K562 (cell line): Measurements from ENCODE around the gene MCC. TPM values are rescaled to one million over a fixed set of nuclear protein-coding genes. Genes with fewer than 3 reads are reported as not detected.

Experiments used
- ATAC-seq: fragments of 200-7000 bp; cut with Tn5 transposase; 3 replicates; pipeline ENCODE4 v1.9.1; 2020; ENCODE audit warnings: moderate library complexity
- BruUV-seq: library from RNA; stranded (reverse); fragments of 400-500 nt; replicated peaks from 2 replicates; lab custom pipeline; 2021; lab: Mats Ljungman, UMichigan
- CTCF ChIA-PET: fragments of 300-600 bp; formaldehyde crosslinking; extraction: SDS; loops from one replicate; lab custom pipeline; 2021; ENCODE audit warnings: low intra/inter-chr PET ratio; lab: Yijun Ruan, JAX
- POLR2A ChIA-PET: fragments of 300-600, 350-650 bp; sonication (Branson Sonifier 250); formaldehyde crosslinking; extraction: SDS; loops from one replicate; lab custom pipeline; 2021; ENCODE audit warnings: antibody characterized with exemption, inconsistent platforms; lab: Yijun Ruan, JAX
- DNase-seq, 4 experiments: peaks; one replicate each; pipeline versions ENCODE4 v3.0.0 to v3.0.0-alpha.2; 2011 to 2018; ENCODE audit warnings: low spot score in 3 of 4, mixed read lengths in 3 of 4; ENCODE audit errors: extremely low read depth in 1 of 4
- FAIRE-seq: peaks from 2 replicates; lab custom pipeline; 2011; peaks lifted over from hg19 to GRCh38; lab: Jason Lieb, UNC
- H2AFZ ChIP-seq: 2 replicates; pipeline ENCODE4 v1.6.0; 2011; ENCODE audit warnings: low read depth, low read length, control low read depth, inconsistent platforms
- H3K27ac ChIP-seq: fragments of 200-600 bp; 3 replicates; pipeline ENCODE4 v1.8.0; 2011; ENCODE audit warnings: low read depth, mild to moderate bottlenecking, control low read depth, inconsistent platforms, low read length, moderate library complexity, mixed read lengths; ENCODE audit errors: extremely low read depth
- H3K27me3 ChIP-seq, 2 experiments: fragments of 300-600 bp in 1 of 2; 2 replicates in 1 of 2; 3 replicates in 1 of 2; pipeline versions ENCODE4 v1.6.0 to v1.8.0; 2011; ENCODE audit warnings: inconsistent platforms in 2 of 2, low read length in 2 of 2, mild to moderate bottlenecking in 1 of 2, mixed read lengths in 1 of 2, moderate library complexity in 1 of 2; ENCODE audit not compliant: control insufficient read depth in 2 of 2, insufficient read depth in 2 of 2
- H3K36me3 ChIP-seq: fragments of 300-600 bp; 3 replicates; pipeline ENCODE4 v1.8.0; 2011; ENCODE audit warnings: mild to moderate bottlenecking, low read length, inconsistent platforms; ENCODE audit not compliant: control insufficient read depth, insufficient read depth
- H3K4me1 ChIP-seq, 2 experiments: fragments of 200-600 bp in 1 of 2; replicated peaks in 1 of 2; 2 replicates in 1 of 2; 3 replicates in 1 of 2; pipeline versions ENCODE4 v1.5.1 to v1.8.0; 2011; ENCODE audit warnings: inconsistent platforms in 2 of 2, low read length in 2 of 2, mild to moderate bottlenecking in 1 of 2, mixed read lengths in 1 of 2, moderate library complexity in 1 of 2; ENCODE audit not compliant: control insufficient read depth in 2 of 2, insufficient read depth in 2 of 2
- H3K4me2 ChIP-seq: 2 replicates; pipeline ENCODE4 v1.6.1; 2011; ENCODE audit warnings: low read length, control low read depth, inconsistent platforms, mixed read lengths; ENCODE audit not compliant: insufficient read depth
- H3K4me3 ChIP-seq: fragments of 200-600 bp; sonication (generic), shearing (Covaris generic); 2 replicates; pipeline ENCODE4 v1.5.1; 2016; ENCODE audit warnings: control low read depth, inconsistent platforms
- H3K79me2 ChIP-seq: fragments of 200-600 bp; 3 replicates; pipeline ENCODE4 v1.8.0; 2011; ENCODE audit warnings: low read length, inconsistent platforms; ENCODE audit not compliant: control insufficient read depth, insufficient read depth
- H3K9ac ChIP-seq, 2 experiments: 2 replicates each; pipeline versions ENCODE4 v1.6.0 to v1.6.1; 2011; ENCODE audit warnings: low read depth in 2 of 2, low read length in 2 of 2, control low read depth in 1 of 2, inconsistent platforms in 1 of 2, mild to moderate bottlenecking in 1 of 2, mixed read lengths in 1 of 2; ENCODE audit not compliant: insufficient read depth in 1 of 2
- H3K9me1 ChIP-seq: one replicate; pipeline ENCODE4 v1.6.0; 2011; ENCODE audit warnings: inconsistent platforms, mild to moderate bottlenecking, low read length, moderate library complexity; ENCODE audit not compliant: control insufficient read depth, insufficient read depth
- H3K9me3 ChIP-seq: replicated peaks from 2 replicates; pipeline ENCODE4 v1.5.1; 2011; ENCODE audit warnings: low read depth, low read length, inconsistent platforms; ENCODE audit not compliant: control insufficient read depth, insufficient read depth
- H4K20me1 ChIP-seq: replicated peaks from 2 replicates; pipeline ENCODE4 v1.6.1; 2011; ENCODE audit warnings: low read length, inconsistent platforms, mixed read lengths; ENCODE audit not compliant: control insufficient read depth, insufficient read depth
- FOXJ3 ChIP-seq: sonication (generic); formaldehyde crosslinking; IDR thresholded peaks from 2 replicates; pipeline ENCODE4 v1.4.0; 2020; ENCODE audit warnings: mild to moderate bottlenecking, missing genetic modification reagents
- FOXP4 ChIP-seq: sonication (generic); formaldehyde crosslinking; IDR thresholded peaks from 2 replicates; pipeline ENCODE4 v1.8.0; 2022; ENCODE audit warnings: mild to moderate bottlenecking, missing genetic modification reagents, borderline replicate concordance
- HOMEZ ChIP-seq: fragments of 250-450 bp; sonication (Bioruptor Pico); IDR thresholded peaks from 2 replicates; pipeline ENCODE4 v1.4.0; 2020; ENCODE audit warnings: mild to moderate bottlenecking, moderate library complexity
- JUNB ChIP-seq: fragments of 450-650 bp; formaldehyde crosslinking; conservative IDR thresholded peaks from 2 replicates; pipeline ENCODE4 v1.4.0; 2020; ENCODE audit warnings: mild to moderate bottlenecking
- KDM4B ChIP-seq, 2 experiments: fragments of 450-650 bp in 1 of 2; sonication (generic) in 1 of 2; IDR thresholded peaks; 2 replicates each; pipeline ENCODE4 v1.6.1; 2016 to 2017; ENCODE audit warnings: borderline replicate concordance in 2 of 2, antibody characterized with exemption in 1 of 2, low read depth in 1 of 2, mild to moderate bottlenecking in 1 of 2
- MAFG ChIP-seq: fragments of 450-650 bp; conservative IDR thresholded peaks from 2 replicates; pipeline ENCODE4 v1.6.1; 2016; ENCODE audit warnings: missing genetic modification characterization, missing compliant biosample characterization
- POLR2B ChIP-seq: fragments of 450-650 bp; IDR thresholded peaks from 2 replicates; pipeline ENCODE4 v1.6.1; 2018; ENCODE audit warnings: low read depth; ENCODE audit not compliant: partially characterized antibody
- RUNX1 ChIP-seq: sonication (generic); IDR thresholded peaks from 2 replicates; pipeline ENCODE4 v1.6.1; 2016; ENCODE audit warnings: antibody characterized with exemption, low read depth
- ZEB2 ChIP-seq: fragments of 450-650 bp; IDR thresholded peaks from 2 replicates; pipeline ENCODE4 v1.6.1; 2016
- ZNF224 ChIP-seq: sonication (generic); formaldehyde crosslinking; IDR thresholded peaks from 2 replicates; pipeline ENCODE4 v1.8.0; 2022; ENCODE audit warnings: mild to moderate bottlenecking, missing genetic modification reagents
- WGBS: fragments of 100-300 bp; shearing (Covaris generic); methylation state at CpG from one replicate; pipeline ENCODE4 v1.1.6; 2016; ENCODE audit warnings: low coverage, mixed read lengths; ENCODE audit not compliant: insufficient coverage; ENCODE audit errors: missing lambda C conversion rate; 5-methylcytosine and 5-hydroxymethylcytosine counted together
- in situ Hi-C: fragments of 300-500 bp; cut with MboI; formaldehyde crosslinking; loops from 4 replicates; pipeline ENCODE4 v1.15.0; 2018; ENCODE audit warnings: inconsistent platforms, mixed read lengths
- intact Hi-C: fragments of 100-400 bp; cut with micrococcal nuclease; formaldehyde crosslinking; loops from 2 replicates; pipeline ENCODE4 v1.14.2; 2022
- polyA plus RNA-seq, 8 experiments: library from polyadenylated mRNA; depleted of rRNA in 4 of 8; stranded (reverse) in 5 of 8; unstranded in 3 of 8; fragments of >200 nt; fragmentation: Nextera tagmentation in 2 of 8; fragmentation: Illumina TruSeq in 1 of 8; extraction: Ambion mirVana in 2 of 8; extraction: Trizol in 1 of 8; gene quantifications; 2 replicates each; pipeline versions ENCODE4 v1.2.1 to v1.2.3, GENCODE V29; 2011 to 2014; ENCODE audit warnings: inconsistent platforms in 1 of 8, missing spikeins in 1 of 8
- total RNA-seq, 7 experiments: library from RNA; depleted of rRNA in 6 of 7; stranded (reverse); fragments of >200 nt in 6 of 7; fragmentation: Illumina TruSeq in 2 of 7; extraction: Trizol in 2 of 7; gene quantifications; 2 replicates each; pipeline versions ENCODE4 v1.2.1 to v1.2.3, GENCODE V29; 2011 to 2021; ENCODE audit warnings: low replicate concordance in 1 of 7

The MCC gene
- total and polyA plus RNA-seq, 9 of the 15 experiments (the other 6 are each of a cell fraction or from before 2014, with no cell fraction given) = 0.04 to 0.24 (median 0.06) TPM; not detected in 1

DNA sequence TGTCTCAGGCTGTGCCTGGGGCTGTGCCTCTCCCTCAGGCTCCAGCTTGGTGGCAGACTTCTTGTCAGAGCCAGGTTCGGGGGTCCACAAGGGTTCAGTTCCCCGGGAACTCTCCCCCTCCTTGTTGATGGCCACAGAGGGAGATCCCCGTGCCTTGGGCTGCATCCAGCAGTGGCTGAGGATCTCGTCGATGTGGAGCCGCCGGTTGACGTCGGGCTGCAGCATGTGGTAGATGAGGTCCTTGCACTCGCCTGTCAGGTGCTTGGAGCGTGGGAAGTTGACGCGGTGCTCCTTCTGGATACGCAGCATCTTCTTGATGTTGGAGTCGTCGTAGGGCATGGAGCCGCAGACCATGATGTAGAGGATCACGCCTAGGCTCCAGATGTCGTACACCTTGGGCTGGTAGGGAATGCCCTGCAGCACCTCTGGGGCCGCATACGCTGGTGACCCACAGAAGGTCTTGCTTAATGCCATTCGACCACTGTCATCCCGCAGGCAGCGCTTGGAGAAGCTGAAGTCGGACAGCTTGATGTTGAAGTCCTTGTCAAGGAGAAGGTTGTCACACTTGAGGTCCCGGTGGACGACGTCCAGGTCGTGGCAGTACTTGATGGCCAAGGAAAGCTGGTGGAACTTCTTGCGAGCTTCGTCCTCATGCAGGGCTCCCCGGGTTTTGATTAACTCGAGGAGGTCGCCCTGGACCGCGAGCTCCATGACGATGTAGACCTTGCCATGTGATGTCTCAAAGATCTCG is 54.2 kb downstream of the MCC start:
- intact Hi-C loops = no loop called here
- BruUV-seq = no TSS peak
- POLR2A ChIA-PET = no interaction called here
- no peak for TF ChIP-seq FOXJ3 (CRISPR knock-in tag)
- no peak overlapping the region for H3K4me3 ChIP-seq
- no peaks in the 10 kb centered on the region for H4K20me1 ChIP-seq
- no peak overlapping the region for H3K4me2 ChIP-seq
- no peak for DNase-seq
- 1% methylated on average over 37 of the region's 38 CpGs for WGBS
- no peaks in the 10 kb centered on the region for H3K36me3 ChIP-seq
- no peak; the same call in 1 of the 3 replicates for ATAC-seq
- no peaks in the 10 kb centered on the region for H3K79me2 ChIP-seq
- no peak overlapping the region for H3K27ac ChIP-seq
- CTCF ChIA-PET = no interaction called here
- in situ Hi-C loops = no loop called here
- no peak for FAIRE-seq
- H3K9ac ChIP-seq = no peak overlapping the region
- peaks cover 18 to 32% of the 10 kb centered on the region in 2 experiments for H3K27me3 ChIP-seq
- no peaks in the 10 kb centered on the region for H3K9me3 ChIP-seq
- no peaks in the 10 kb centered on the region for H3K9me1 ChIP-seq
- H3K4me1 ChIP-seq = peaks cover 0 to 3% of the 10 kb centered on the region in 2 experiments; a peak in 1 of 5 replicates
- H2AFZ ChIP-seq = no peak overlapping the region

GRCh38 chr5:113433071-113433470 is 55.2 kb downstream of the MCC start:
- no peak for FAIRE-seq
- 3% methylated on average over 7 of the region's 21 CpGs for WGBS
- DNase-seq = peak in 2 of 4 experiments; percentile 24 to 30
- no peak overlapping the region for H2AFZ ChIP-seq
- no peak overlapping the region for H3K4me3 ChIP-seq
- no peaks in the 10 kb centered on the region for H3K9me1 ChIP-seq
- peaks cover 18 to 32% of the 10 kb centered on the region in 2 experiments for H3K27me3 ChIP-seq
- peaks cover 0 to 3% of the 10 kb centered on the region in 2 experiments; a peak in 1 of 5 replicates for H3K4me1 ChIP-seq
- ChIA-PET CTCF (no interaction called here), POLR2A (no interaction called here)
- H3K36me3 ChIP-seq = no peaks in the 10 kb centered on the region
- no peaks in the 10 kb centered on the region for H3K79me2 ChIP-seq
- H3K4me2 ChIP-seq = no peak overlapping the region
- in situ Hi-C loops = no loop called here
- no peak; the same call in 1 of the 3 replicates for ATAC-seq
- BruUV-seq = no TSS peak
- H4K20me1 ChIP-seq = no peaks in the 10 kb centered on the region
- no peak overlapping the region for H3K9ac ChIP-seq
- no peaks in the 10 kb centered on the region for H3K9me3 ChIP-seq
- H3K27ac ChIP-seq = no peak overlapping the region
- intact Hi-C loops = no loop called here
- TF ChIP-seq JUNB (CRISPR knock-in tag) (no peak), POLR2B (no peak), KDM4B (IDR thresholded peaks at IDR 0.05; ENCODE audit: borderline replicate concordance in 2 of 2, low read depth in 1 of 2) (no peak), MAFG (tag) (no peak), FOXP4 (no peak), HOMEZ (CRISPR knock-in tag) (no peak), ZEB2 (no peak), RUNX1 (no peak), ZNF224 (CRISPR knock-in tag) (no peak)
